ENCODE measurements around the gene DBP.

The DBP gene

DNA sequence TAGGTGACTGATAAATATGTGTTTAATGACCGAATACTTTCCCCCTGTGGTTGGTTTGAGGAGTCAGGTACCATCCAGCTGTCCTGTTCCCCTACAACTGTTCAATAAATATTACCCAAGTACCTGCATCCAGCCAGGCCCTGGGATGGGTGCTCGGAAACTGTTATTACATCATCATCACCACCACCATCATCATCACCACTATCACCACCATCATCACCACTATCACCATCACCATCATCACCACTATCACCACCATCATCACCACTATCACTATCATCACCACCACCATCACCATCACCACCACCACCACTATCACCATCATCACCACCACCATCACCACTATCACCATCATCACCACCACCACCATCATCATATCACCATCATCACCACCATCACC, 31.6 kb upstream of the DBP start:
- TF ChIP-seq, protein P1, sequence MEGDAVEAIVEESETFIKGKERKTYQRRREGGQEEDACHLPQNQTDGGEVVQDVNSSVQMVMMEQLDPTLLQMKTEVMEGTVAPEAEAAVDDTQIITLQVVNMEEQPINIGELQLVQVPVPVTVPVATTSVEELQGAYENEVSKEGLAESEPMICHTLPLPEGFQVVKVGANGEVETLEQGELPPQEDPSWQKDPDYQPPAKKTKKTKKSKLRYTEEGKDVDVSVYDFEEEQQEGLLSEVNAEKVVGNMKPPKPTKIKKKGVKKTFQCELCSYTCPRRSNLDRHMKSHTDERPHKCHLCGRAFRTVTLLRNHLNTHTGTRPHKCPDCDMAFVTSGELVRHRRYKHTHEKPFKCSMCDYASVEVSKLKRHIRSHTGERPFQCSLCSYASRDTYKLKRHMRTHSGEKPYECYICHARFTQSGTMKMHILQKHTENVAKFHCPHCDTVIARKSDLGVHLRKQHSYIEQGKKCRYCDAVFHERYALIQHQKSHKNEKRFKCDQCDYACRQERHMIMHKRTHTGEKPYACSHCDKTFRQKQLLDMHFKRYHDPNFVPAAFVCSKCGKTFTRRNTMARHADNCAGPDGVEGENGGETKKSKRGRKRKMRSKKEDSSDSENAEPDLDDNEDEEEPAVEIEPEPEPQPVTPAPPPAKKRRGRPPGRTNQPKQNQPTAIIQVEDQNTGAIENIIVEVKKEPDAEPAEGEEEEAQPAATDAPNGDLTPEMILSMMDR (IDR thresholded peaks at IDR 0.05): no peak
- Histone ChIP-seq H3K4me3 (ENCODE audit: low read depth, low read length) (no peak overlapping the region), H3K4me1 (no peaks in the 10 kb centered on the region), H3K27me3 (ENCODE audit: control insufficient read depth, insufficient read depth, low read length) (no peaks in the 10 kb centered on the region), H3K4me2 (ENCODE audit: low read length) (no peak overlapping the region), H3K27ac (no peak overlapping the region), H3K9me3 (ENCODE audit: control insufficient read depth, low read length) (no peaks in the 10 kb centered on the region), H2AFZ (no peak overlapping the region), H3K9ac (no peak overlapping the region), H3K79me2 (no peaks in the 10 kb centered on the region), H3K36me3 (ENCODE audit: control insufficient read depth, insufficient read depth, low read length) (no peaks in the 10 kb centered on the region)

DNA sequence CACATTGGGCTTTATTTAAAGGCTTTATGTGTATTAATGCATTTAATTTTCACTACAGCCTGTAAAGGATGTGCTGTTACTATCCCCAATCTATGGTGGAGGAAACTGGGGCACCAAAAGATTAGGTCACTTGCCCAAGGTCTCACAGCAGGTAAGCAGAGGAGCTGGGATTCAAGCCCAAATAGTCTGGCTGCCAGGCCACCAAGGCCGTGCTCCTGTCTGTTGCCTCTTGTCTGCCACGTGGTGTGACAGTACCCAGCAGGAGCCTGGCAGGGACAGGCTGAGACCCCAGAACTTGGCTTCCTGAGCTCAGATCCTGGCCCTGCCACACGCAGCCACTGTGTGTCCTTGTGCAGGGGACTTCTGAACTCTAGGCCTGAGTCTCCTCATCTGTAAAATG, 31.2 kb upstream of the DBP start:
- Histone ChIP-seq H3K36me3 (ENCODE audit: control insufficient read depth, insufficient read depth, low read length) (no peaks in the 10 kb centered on the region), H2AFZ (no peak overlapping the region), H3K27ac (no peak overlapping the region), H3K4me1 (no peaks in the 10 kb centered on the region), H3K9ac (no peak overlapping the region), H3K4me3 (ENCODE audit: low read depth, low read length) (no peak overlapping the region), H3K9me3 (ENCODE audit: control insufficient read depth, low read length) (no peaks in the 10 kb centered on the region), H3K4me2 (ENCODE audit: low read length) (no peak overlapping the region), H3K79me2 (no peaks in the 10 kb centered on the region), H3K27me3 (ENCODE audit: control insufficient read depth, insufficient read depth, low read length) (no peaks in the 10 kb centered on the region)
- TF ChIP-seq, protein P1 (IDR thresholded peaks at IDR 0.05): no peak

DNA sequence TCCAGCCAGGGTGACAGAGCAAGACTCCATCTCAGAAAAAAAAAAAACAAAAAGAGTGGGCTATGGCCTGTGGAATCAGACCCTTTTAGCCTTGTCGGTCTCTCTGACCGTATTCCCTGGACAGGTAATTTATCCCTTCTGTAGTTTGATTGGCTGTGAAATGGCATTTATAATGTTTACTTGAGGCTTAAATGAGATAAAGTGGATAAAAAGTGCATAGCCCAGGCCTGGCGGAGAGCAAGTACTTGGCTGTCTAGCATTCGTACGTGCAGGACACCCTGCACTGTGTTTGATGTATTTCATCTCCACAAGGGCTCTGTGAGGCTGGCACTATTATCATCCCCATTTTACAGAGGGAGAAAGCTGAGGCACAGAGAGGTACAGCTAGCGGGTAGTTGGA, 28.6 kb upstream of the DBP start:
- Histone ChIP-seq H2AFZ (no peak overlapping the region), H3K79me2 (no peaks in the 10 kb centered on the region), H3K27ac (no peak overlapping the region), H3K9me3 (ENCODE audit: control insufficient read depth, low read length) (no peaks in the 10 kb centered on the region), H3K4me1 (no peaks in the 10 kb centered on the region), H3K27me3 (ENCODE audit: control insufficient read depth, insufficient read depth, low read length) (no peaks in the 10 kb centered on the region), H3K36me3 (ENCODE audit: control insufficient read depth, insufficient read depth, low read length) (no peaks in the 10 kb centered on the region), H3K4me2 (ENCODE audit: low read length) (no peak overlapping the region), H3K9ac (no peak overlapping the region), H3K4me3 (ENCODE audit: low read depth, low read length) (no peak overlapping the region)
- TF ChIP-seq, protein P1 (IDR thresholded peaks at IDR 0.05): no peak

DNA sequence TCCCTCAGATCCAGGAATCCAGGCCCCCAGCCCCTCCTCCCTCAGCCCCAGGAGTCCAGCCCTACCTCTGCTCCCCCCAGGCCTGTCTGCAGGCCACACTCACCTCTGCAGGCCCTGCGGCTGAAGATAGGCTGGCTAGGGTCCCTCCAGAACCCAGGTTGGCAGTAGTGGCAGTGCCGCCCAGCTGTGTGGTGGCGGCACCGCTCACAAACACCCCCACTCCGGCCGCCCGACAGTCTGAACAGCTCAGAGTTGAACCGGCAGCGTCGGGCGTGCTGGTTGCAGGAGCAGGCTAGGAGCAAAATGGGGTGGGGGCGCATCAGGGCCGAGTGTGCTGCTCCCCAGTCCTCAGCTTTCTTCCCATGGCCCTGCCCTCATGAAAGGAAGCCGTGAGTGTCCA, 27.3 kb upstream of the DBP start:
- Histone ChIP-seq H3K79me2 (no peaks in the 10 kb centered on the region), H3K27me3 (ENCODE audit: control insufficient read depth, insufficient read depth, low read length) (no peaks in the 10 kb centered on the region), H3K36me3 (ENCODE audit: control insufficient read depth, insufficient read depth, low read length) (no peaks in the 10 kb centered on the region), H3K9me3 (ENCODE audit: control insufficient read depth, low read length) (no peaks in the 10 kb centered on the region), H3K4me2 (ENCODE audit: low read length) (no peak overlapping the region), H3K4me3 (ENCODE audit: low read depth, low read length) (no peak overlapping the region), H3K27ac (no peak overlapping the region), H3K9ac (no peak overlapping the region), H3K4me1 (no peaks in the 10 kb centered on the region), H2AFZ (no peak overlapping the region)
- TF ChIP-seq, protein P1 (IDR thresholded peaks at IDR 0.05): no peak

DNA sequence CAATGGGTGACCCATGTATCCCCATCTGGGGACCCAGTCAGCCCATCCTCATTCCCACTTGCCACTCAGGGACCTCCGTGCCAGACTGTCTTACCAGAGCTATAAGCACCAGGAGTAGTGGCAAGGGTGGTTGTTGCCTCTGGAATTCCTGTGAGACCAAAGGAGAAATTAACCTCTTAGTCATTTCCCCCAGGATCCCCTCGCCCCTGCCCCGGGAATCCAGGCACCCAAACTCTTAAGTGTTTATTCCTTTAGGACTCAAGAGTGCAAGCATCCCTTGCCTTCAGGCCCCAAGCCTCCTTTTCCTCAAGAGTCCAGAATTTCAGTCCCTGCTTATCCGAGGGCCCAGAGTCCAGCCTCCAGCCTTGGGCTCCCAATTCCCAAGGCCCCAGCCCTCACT, 26.5 kb upstream of the DBP start:
- TF ChIP-seq, protein P1 (IDR thresholded peaks at IDR 0.05): no peak
- no peaks in the 10 kb centered on the region for H3K9me3 ChIP-seq (ENCODE audit: control insufficient read depth, low read length)
- no peaks in the 10 kb centered on the region for H3K4me1 ChIP-seq
- no peaks in the 10 kb centered on the region for H3K36me3 ChIP-seq (ENCODE audit: control insufficient read depth, insufficient read depth, low read length)
- H3K79me2 ChIP-seq: no peaks in the 10 kb centered on the region
- no peak overlapping the region for H3K9ac ChIP-seq
- H3K27ac ChIP-seq: no peak overlapping the region
- H2AFZ ChIP-seq: no peak overlapping the region
- no peaks in the 10 kb centered on the region for H3K27me3 ChIP-seq (ENCODE audit: control insufficient read depth, insufficient read depth, low read length)
- H3K4me2 ChIP-seq (ENCODE audit: low read length): no peak overlapping the region
- H3K4me3 ChIP-seq (ENCODE audit: low read depth, low read length): no peak overlapping the region
